OCI-LY3 (cell line): ENCODE measurements around the gene CABP2.

Experiments used
- H2AFZ ChIP-seq: fragments of 200-600, 300-600 bp; shearing (Covaris generic); 2 replicates; pipeline ENCODE4 v1.6.0; 2014; ENCODE audit warnings: antibody characterized with exemption, low read depth, low read length
- H3K27ac ChIP-seq: fragments of 200-600, 300-600 bp; sonication (generic); 2 replicates; pipeline ENCODE4 v1.5.1; 2014; ENCODE audit warnings: mild to moderate bottlenecking, low read length, moderate library complexity, mixed read lengths
- H3K27me3 ChIP-seq: fragments of 200-600, 300-600 bp; sonication (generic); 2 replicates; pipeline ENCODE4 v1.6.1; 2014; ENCODE audit warnings: low read depth, low read length, mixed read lengths
- H3K36me3 ChIP-seq: fragments of 200-600, 300-600 bp; sonication (generic); replicated peaks from 2 replicates; pipeline ENCODE3; 2014; ENCODE audit warnings: low read depth, low read length, mixed read lengths
- H3K4me1 ChIP-seq: fragments of 300-600, 200-600 bp; sonication (generic); 2 replicates; pipeline ENCODE4 v1.6.1; 2014; ENCODE audit warnings: low read length, mixed read lengths
- H3K4me2 ChIP-seq: fragments of 200-600, 300-600 bp; sonication (generic); 2 replicates; pipeline ENCODE4 v1.6.1; 2014; ENCODE audit warnings: low read length, mixed read lengths
- H3K4me3 ChIP-seq: fragments of 300-600, 200-600 bp; sonication (generic); 2 replicates; pipeline ENCODE4 v1.5.1; 2014; ENCODE audit warnings: antibody characterized with exemption, mild to moderate bottlenecking, low read length, moderate library complexity
- H3K79me2 ChIP-seq: fragments of 300-600, 200-600 bp; shearing (Covaris generic); 2 replicates; pipeline ENCODE4 v1.6.1; 2014; ENCODE audit warnings: mild to moderate bottlenecking, low read length, mixed read lengths
- H3K9ac ChIP-seq: fragments of 300-600, 200-600 bp; shearing (Covaris generic); 2 replicates; pipeline ENCODE4 v1.6.0; 2014; ENCODE audit warnings: mild to moderate bottlenecking, low read length, moderate library complexity
- H3K9me3 ChIP-seq: fragments of 200-600, 300-600 bp; shearing (Covaris generic); 2 replicates; pipeline ENCODE4 v1.6.1; 2014; ENCODE audit warnings: low read length, mixed read lengths; ENCODE audit not compliant: insufficient read depth
- H4K20me1 ChIP-seq: fragments of 200-600, 300-600 bp; sonication (generic); 2 replicates; pipeline ENCODE4 v1.6.1; 2016; ENCODE audit warnings: low read length, mixed read lengths; ENCODE audit not compliant: insufficient read depth
- CTCF ChIP-seq: fragments of 200-600, 300-600 bp; sonication (generic); IDR thresholded peaks from 2 replicates; pipeline ENCODE4 v1.5.1; 2014; ENCODE audit warnings: antibody characterized with exemption, low read length, low read depth
- EZH2phosphoT487 ChIP-seq: fragments of 200-600 bp; shearing (Covaris generic); IDR thresholded peaks from 2 replicates; pipeline ENCODE4 v1.6.1; 2018; ENCODE audit warnings: antibody characterized with exemption, mixed run types, low read depth

Gene CABP2

GRCh38 chr11:67472882-67473281 is 50.4 kb downstream of the CABP2 start:
- TF ChIP-seq CTCF (no peak), EZH2phosphoT487 (no peak)
- no peaks in the 10 kb centered on the region for H3K9me3 ChIP-seq
- no peak overlapping the region for H3K27ac ChIP-seq
- no peaks in the 10 kb centered on the region for H3K27me3 ChIP-seq
- H3K9ac ChIP-seq: no peak overlapping the region
- H3K36me3 ChIP-seq: no peaks in the 10 kb centered on the region
- H3K4me3 ChIP-seq: no peak overlapping the region
- H3K4me2 ChIP-seq: no peak overlapping the region
- H3K4me1 ChIP-seq: peaks cover 31% of the 10 kb centered on the region
- no peak overlapping the region for H2AFZ ChIP-seq
- no peaks in the 10 kb centered on the region for H4K20me1 ChIP-seq
- peaks cover 7% of the 10 kb centered on the region; the same call in 1 of the 2 replicates for H3K79me2 ChIP-seq

- TF ChIP-seq CTCF: no peak
- no peak for TF ChIP-seq EZH2phosphoT487
- Histone ChIP-seq H3K4me2 (peak overlapping the region; percentile 92), H3K9ac (peak overlapping the region; percentile 28; the same call in 1 of the 2 replicates), H3K4me1 (peaks cover 42% of the 10 kb centered on the region), H3K36me3 (no peaks in the 10 kb centered on the region), H2AFZ (peak overlapping the region; percentile 20; the same call in 1 of the 2 replicates), H4K20me1 (no peaks in the 10 kb centered on the region), H3K79me2 (peaks cover 8% of the 10 kb centered on the region), H3K27me3 (no peaks in the 10 kb centered on the region), H3K4me3 (peak overlapping the region; percentile 93; the same call in 1 of the 2 replicates), H3K9me3 (no peaks in the 10 kb centered on the region), H3K27ac (0 out of 2 replicates have a peak overlapping the region, but pooled peaks have one; percentile 12)
Observed at GRCh38 chr11:67470337-67471002, 52.8 kb downstream of the CABP2 start.

GRCh38 chr11:67469508-67469811 is 53.8 kb downstream of the CABP2 start:
- peak overlapping the region; percentile 48 for H3K27ac ChIP-seq

More at GRCh38 chr11:67469508-67469811, 53.8 kb downstream of the CABP2 start:
- peak overlapping the region; percentile 93 for H3K4me3 ChIP-seq
- H3K36me3 ChIP-seq: no peaks in the 10 kb centered on the region
- TF ChIP-seq EZH2phosphoT487 (no peak), CTCF (no peak; the same call in 1 of the 2 replicates)
- no peaks in the 10 kb centered on the region for H3K27me3 ChIP-seq
- H3K4me1 ChIP-seq: peaks cover 46% of the 10 kb centered on the region
- no peaks in the 10 kb centered on the region for H4K20me1 ChIP-seq
- H2AFZ ChIP-seq: peak overlapping the region; percentile 85
- peak overlapping the region; percentile 85 for H3K9ac ChIP-seq
- H3K79me2 ChIP-seq: peaks cover 15% of the 10 kb centered on the region
- peak overlapping the region; percentile 92 for H3K4me2 ChIP-seq
- no peaks in the 10 kb centered on the region for H3K9me3 ChIP-seq
